Measurements from ENCODE around the gene AHCY.
"Not testable (repeated sequence)": the region's sequence is repeated elsewhere in the genome, so short reads cannot be mapped to it uniquely, and the experiment has no call there.

Gene AHCY

GRCh38 chr20:34252431-34253086 lies 50.6 kb downstream of the AHCY start:
- not testable (repeated sequence) for DNase-seq

GRCh38 chr20:34251619-34252018 lies 51.5 kb downstream of the AHCY start:
- no peak for DNase-seq

GRCh38 chr20:34250005-34250404 lies 53.1 kb downstream of the AHCY start:
- DNase-seq, result no peak

- no peak for DNase-seq
Observed at GRCh38 chr20:34249291-34249690, 53.9 kb downstream of the AHCY start.

- DNase-seq, result no peak
Observed at GRCh38 chr20:34246126-34246626, 57.0 kb downstream of the AHCY start.

- DNase-seq, result peak; percentile 35
Observed at GRCh38 chr20:34243377-34243776, 59.8 kb downstream of the AHCY start.

GRCh38 chr20:34242879-34243278 lies 60.3 kb downstream of the AHCY start:
- no peak for DNase-seq

- DNase-seq, result not testable (repeated sequence)
Observed at GRCh38 chr20:34242015-34242414, 61.1 kb downstream of the AHCY start.

- DNase-seq, result no peak
Observed at GRCh38 chr20:34240693-34241615, 62.2 kb downstream of the AHCY start, which contains the start of gene ASIP. ASIP (plus strand) TSS chr20:34241423; CDS start chr20:34260375, 18,952 bp downstream.

GRCh38 chr20:34240121-34240520 lies 63.0 kb downstream of the AHCY start:
- no peak for DNase-seq

- no peak for DNase-seq
Observed at GRCh38 chr20:34237942-34238341, 65.2 kb downstream of the AHCY start.

GRCh38 chr20:34235875-34236274 lies 67.3 kb downstream of the AHCY start:
- no peak for DNase-seq

- DNase-seq, result no peak
Observed at GRCh38 chr20:34233687-34234086, 69.5 kb downstream of the AHCY start.

GRCh38 chr20:34232494-34233087 lies 70.6 kb downstream of the AHCY start:
- DNase-seq, result no peak

GRCh38 chr20:34231634-34232033 lies 71.5 kb downstream of the AHCY start:
- no peak for DNase-seq

Measured in DMS 273 treated with DMSO at 0.1 percent for 48 hours (cell line).